ENCODE measurements around the gene IL3.

Gene IL3

GRCh38 chr5:132095077-132095410 lies 34.6 kb downstream of the IL3 start:
- no peak overlapping the region for H3K4me3 ChIP-seq (ENCODE audit: low read depth, low read length)
- TF ChIP-seq CTCF (IDR thresholded peaks at IDR 0.05; ENCODE audit: low read depth, low read length, missing control alignments) = no peak
- no peak for DNase-seq (ENCODE audit: low read depth)

GRCh38 chr5:132095424-132095972 lies 35.0 kb downstream of the IL3 start:
- DNase-seq (ENCODE audit: low read depth) = no peak
- no peak overlapping the region for H3K4me3 ChIP-seq (ENCODE audit: low read depth, low read length)
- TF ChIP-seq CTCF (IDR thresholded peaks at IDR 0.05; ENCODE audit: low read depth, low read length, missing control alignments) = no peak

GRCh38 chr5:132096904-132097303 lies 36.4 kb downstream of the IL3 start:
- no peak for TF ChIP-seq CTCF (IDR thresholded peaks at IDR 0.05; ENCODE audit: low read depth, low read length, missing control alignments)
- no peak overlapping the region for H3K4me3 ChIP-seq (ENCODE audit: low read depth, low read length)
- DNase-seq (ENCODE audit: low read depth) = no peak

GRCh38 chr5:132098151-132098594 lies 37.7 kb downstream of the IL3 start:
- H3K4me3 ChIP-seq (ENCODE audit: low read depth, low read length) = no peak overlapping the region
- no peak for DNase-seq (ENCODE audit: low read depth)
- no peak for TF ChIP-seq CTCF (IDR thresholded peaks at IDR 0.05; ENCODE audit: low read depth, low read length, missing control alignments)

GRCh38 chr5:132098621-132099020 lies 38.2 kb downstream of the IL3 start:
- H3K4me3 ChIP-seq (ENCODE audit: low read depth, low read length) = no peak overlapping the region
- DNase-seq (ENCODE audit: low read depth) = no peak
- TF ChIP-seq CTCF (IDR thresholded peaks at IDR 0.05; ENCODE audit: low read depth, low read length, missing control alignments) = no peak

GRCh38 chr5:132099076-132099748 lies 38.8 kb downstream of the IL3 start:
- H3K4me3 ChIP-seq (ENCODE audit: low read depth, low read length) = no peak overlapping the region
- no peak for TF ChIP-seq CTCF (IDR thresholded peaks at IDR 0.05; ENCODE audit: low read depth, low read length, missing control alignments)
- no peak for DNase-seq (ENCODE audit: low read depth)

GRCh38 chr5:132099905-132100304 lies 39.5 kb downstream of the IL3 start:
- TF ChIP-seq CTCF (IDR thresholded peaks at IDR 0.05; ENCODE audit: low read depth, low read length, missing control alignments) = no peak
- no peak overlapping the region for H3K4me3 ChIP-seq (ENCODE audit: low read depth, low read length)
- DNase-seq (ENCODE audit: low read depth) = no peak

Data from GM12864 (cell line).